Effector CD4-positive, alpha-beta T cell (primary cell): Measurements from ENCODE around the gene PTP4A2.
"Not testable (repeated sequence)": the region's sequence is repeated elsewhere in the genome, so short reads cannot be mapped to it uniquely, and the experiment has no call there.

Experiments
- DNase-seq: peaks from one replicate; pipeline ENCODE4 v3.0.0-alpha.2; 2020

The PTP4A2 gene

DNA sequence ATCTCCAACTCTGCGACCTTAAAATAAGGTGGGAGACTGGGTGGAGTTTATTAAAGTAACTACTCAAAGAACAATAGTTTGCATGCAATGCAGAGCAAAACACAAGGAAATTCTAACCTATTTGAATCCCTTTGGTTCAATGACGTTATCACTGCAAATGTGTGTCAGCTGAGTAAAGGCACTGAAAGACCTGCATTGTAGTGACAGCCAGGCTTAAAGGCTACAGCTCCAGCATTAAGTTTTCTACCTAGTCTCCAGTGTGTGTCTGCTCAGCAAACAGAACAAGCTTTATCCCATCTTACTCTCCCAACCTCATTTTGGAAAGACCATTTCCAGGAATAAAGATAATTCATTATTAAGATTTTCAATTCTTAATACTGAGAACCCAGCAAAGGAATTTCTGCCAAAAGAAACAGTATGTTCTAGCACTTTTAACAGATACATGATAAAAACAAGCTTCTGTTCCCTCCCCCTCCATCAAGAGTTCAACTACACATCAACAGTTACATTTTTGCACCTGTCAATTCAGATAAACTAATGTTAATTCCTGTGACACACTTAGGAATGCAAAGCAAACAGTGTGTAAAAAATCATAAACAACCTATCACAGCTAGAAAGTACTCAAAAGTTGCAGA lies 14.2 kb downstream of the PTP4A2 start:
- DNase-seq, result no peak

- DNase-seq, result no peak
Measured at GRCh38 chr1:31920956-31921355, 17.2 kb downstream of the PTP4A2 start.

DNA sequence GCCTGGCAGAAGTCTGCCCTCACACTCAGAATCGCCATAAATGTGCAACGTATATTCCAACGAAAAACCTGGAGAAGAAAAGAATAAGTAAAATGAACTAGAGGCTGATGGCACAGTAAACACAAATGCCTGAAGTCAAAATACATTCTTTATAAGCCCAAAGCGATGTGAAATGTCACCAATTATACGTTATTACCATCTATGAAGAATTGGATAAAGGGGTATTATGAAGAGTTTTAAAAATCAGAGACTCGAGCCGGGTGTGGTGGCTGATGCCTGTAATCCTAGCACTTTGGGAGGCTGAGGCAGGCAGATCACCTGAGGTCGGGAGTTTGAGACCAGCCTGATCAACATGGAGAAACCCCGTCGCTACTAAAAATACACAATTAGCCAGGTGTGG lies 18.6 kb downstream of the PTP4A2 start:
- no peak for DNase-seq

- no peak for DNase-seq
Measured at GRCh38 chr1:31915438-31915837, 22.7 kb downstream of the PTP4A2 start.

- no peak for DNase-seq
Measured at GRCh38 chr1:31913968-31914367, 24.2 kb downstream of the PTP4A2 start.

DNA sequence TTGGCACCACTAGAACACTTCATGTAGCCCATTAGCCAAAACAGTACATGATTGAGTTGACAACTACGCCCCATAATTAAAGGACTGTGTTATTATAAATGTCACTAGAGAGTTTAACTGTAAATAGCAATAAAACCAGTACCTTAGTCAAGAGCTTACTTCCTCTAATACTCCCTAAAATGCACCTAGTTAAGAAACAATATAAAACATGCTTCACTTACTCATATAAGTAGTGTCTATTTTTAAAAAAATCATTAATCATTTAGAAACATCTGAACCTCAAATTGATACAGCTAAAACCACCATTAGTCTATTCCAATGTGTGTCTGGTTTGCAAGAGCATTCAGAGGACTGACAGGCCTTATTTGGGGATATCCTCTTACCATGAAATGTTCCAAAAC lies 25.3 kb downstream of the PTP4A2 start:
- DNase-seq, result no peak

DNA sequence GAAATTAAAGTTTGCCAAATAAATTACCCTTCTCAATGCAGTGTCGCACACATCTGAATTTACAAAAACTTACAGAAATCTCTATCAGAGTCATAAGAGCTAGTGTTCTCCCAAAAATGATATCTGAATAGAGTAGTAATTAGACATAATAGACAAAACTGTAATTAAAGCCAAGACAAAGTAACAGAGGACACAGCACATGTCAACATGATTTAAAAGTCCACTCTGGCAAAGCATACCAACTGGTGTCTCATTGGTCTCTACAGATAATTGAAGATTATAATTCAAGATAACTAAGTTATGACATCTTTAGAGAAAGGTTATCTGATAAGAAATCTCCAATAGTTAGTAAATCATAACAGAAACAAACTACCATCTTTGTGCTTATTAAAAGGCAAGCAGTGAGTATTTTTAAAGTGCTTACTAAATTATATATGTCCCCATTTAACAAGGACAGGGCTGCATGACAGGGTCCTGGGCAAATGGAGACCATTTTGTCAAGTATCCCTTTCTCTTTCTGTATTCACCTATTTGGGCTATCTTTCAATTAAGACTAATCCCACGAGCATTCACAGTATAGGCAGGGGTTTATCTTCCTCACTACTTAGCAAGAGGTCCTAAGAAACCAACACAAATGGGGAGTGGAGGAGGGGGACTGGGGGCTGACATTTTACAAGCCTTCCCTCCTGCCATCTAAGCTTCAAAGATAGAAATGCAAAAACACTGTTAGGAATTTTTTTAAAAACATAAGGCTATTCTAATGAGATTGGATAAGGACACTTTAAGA lies 26.0 kb downstream of the PTP4A2 start:
- no peak for DNase-seq

DNA sequence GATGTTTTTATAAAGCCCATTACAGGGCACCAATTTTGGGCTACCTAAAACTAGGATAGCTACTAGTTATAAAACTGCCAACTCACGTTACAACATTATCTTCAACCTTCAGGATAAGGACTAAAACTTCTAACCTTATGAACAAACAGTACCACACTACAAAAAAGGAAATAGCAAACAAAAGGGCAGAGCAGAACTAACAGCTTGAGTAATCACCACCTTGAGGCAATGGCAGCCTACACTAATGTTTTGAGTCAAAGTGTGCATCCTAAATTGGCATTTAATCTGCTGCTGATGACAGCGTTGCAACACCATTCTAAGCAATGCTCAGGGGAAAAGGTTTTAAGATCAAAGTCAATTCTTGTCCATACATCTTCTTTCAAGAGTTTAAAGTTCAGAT lies 27.2 kb downstream of the PTP4A2 start:
- no peak for DNase-seq

- no peak for DNase-seq
Measured at GRCh38 chr1:31909691-31910090, 28.5 kb downstream of the PTP4A2 start.

- no peak for DNase-seq
Measured at GRCh38 chr1:31906557-31906956, 31.6 kb downstream of the PTP4A2 start.

- DNase-seq, result no peak
Measured at GRCh38 chr1:31905681-31906080, 32.5 kb downstream of the PTP4A2 start.

GRCh38 chr1:31905093-31905509 lies 33.1 kb downstream of the PTP4A2 start:
- no peak for DNase-seq

GRCh38 chr1:31904339-31905092 lies 33.7 kb downstream of the PTP4A2 start:
- no peak for DNase-seq

DNA sequence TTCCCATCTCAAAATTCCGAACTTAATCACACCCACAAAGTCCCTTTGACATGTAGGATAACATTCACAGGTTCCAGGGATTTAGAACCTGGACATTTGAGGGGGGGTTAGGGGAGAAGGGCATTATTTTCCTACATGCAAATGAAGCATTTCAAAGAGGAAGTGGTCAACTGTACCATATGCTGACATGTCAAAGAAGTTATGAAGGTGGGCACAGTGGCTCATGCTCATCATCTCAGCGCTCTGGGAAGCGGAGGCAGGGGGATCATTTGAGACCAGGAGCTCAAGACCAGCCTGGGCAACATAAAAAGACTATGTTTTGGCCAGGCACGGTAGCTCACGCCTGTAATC lies 35.7 kb downstream of the PTP4A2 start:
- no peak for DNase-seq

- DNase-seq, result no peak
Measured at GRCh38 chr1:31901838-31902509, 36.2 kb downstream of the PTP4A2 start.

DNA sequence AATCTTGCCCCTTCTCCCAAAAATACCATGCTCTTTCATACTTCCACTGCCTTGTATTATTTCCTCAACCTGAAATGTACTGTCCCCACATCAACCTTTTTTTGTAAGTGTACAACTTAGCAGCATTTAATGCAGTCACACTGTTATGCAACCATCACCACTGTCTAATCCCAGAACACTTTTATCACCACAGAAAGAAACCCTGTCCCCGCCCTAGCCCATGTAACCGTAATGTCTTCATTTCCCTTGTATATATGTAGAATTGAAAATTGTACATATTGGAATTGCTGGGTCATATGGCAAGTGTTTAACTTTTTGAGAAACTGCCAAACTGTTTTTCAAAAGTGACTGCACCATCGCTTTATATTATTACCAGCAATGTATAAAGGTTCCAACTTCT lies 37.4 kb downstream of the PTP4A2 start:
- DNase-seq, result no peak

GRCh38 chr1:31897526-31898100 lies 40.6 kb downstream of the PTP4A2 start:
- no peak for DNase-seq

DNA sequence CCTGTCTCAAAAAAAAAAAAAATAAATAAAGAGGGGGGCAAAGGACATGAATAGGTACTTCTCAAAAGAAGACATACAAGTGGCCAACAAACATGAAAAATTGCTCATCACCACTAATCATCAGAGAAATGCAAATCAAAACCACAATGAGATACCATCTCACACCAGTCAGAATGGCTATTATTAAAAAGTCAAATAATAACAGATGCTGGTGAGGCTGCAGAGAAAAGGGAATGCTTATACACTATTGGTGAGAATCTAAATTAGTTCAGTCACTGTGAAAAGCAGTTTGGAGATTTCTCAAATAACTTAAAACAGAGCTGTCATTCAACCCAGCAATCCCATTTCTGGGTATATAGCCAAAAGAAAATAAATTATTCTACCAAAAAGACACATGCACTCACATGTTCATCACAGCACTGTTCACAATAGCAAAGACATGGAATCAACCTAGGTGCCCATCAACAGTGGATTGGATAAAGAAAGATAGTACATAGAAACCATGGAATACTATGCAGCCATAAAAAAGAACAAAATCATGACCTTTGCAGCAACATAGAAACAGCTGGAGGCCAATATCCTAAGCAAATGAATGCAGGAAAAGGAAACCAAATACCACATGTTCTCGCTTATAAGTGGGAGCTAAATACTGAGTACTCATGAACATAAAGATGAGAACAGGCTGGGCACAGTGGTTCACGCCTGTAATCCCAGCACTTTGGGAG lies 42.5 kb downstream of the PTP4A2 start:
- not testable (repeated sequence) for DNase-seq

DNA sequence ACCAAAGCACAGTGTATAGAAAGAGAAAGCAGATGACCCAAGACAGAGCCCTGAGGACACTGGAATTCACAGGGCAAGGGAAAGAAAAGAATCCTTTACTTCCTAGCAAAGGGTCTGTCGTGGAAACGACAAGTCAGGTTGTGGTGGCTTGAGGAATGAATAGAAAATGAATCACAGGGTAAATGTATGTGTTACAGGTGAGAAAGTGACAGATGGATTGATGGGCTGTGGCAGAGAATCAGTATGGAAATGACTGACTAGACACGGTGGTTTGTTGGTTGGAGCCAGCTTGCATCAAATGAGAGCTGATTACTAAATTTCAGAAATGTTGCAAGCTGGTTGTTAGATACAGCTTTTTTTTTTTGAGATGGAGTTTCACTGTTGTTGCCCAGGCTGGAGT lies 46.9 kb downstream of the PTP4A2 start:
- no peak for DNase-seq

- no peak for DNase-seq
Measured at GRCh38 chr1:31888291-31888690, 49.9 kb downstream of the PTP4A2 start.

GRCh38 chr1:31886866-31887265 lies 51.3 kb downstream of the PTP4A2 start:
- DNase-seq, result no peak

DNA sequence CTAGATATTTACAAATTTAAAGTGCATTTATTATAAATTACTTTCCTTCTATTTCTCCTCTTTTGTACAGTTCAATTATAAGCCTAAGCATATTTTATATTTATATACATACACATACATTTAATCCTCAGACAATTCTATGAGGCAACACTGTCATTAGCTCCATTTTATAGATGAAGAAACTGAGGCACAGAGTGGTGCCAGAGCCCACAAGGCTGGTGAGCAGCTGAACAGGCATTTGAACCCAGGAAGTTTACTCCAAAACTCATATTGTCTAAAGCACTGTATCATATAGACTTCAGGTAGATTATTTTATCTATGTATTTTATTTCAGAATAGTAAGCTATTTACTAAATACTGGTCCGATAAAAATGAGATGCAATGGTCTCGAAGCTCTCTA lies 52.3 kb downstream of the PTP4A2 start:
- DNase-seq, result no peak
